Subcutaneous abdominal adipose tissue (tissue), 5 donors: ENCODE measurements around the gene GPR68.
"Not testable (repeated sequence)": the region's sequence is repeated elsewhere in the genome, so short reads cannot be mapped to it uniquely, and the experiment has no call there.

Experiments
- H3K27ac ChIP-seq: one replicate; pipeline ENCODE4 v1.7.0; 2013; ENCODE audit warnings: low read depth, mild to moderate bottlenecking, inconsistent platforms, low read length, moderate library complexity
- H3K27me3 ChIP-seq, 5 donors: one replicate each; pipeline ENCODE4 v1.7.0; 2013; ENCODE audit warnings: low read length in 5 of 5, inconsistent platforms in 1 of 5; ENCODE audit not compliant: control insufficient read depth in 5 of 5, insufficient read depth in 4 of 5
- H3K36me3 ChIP-seq, 5 donors: one replicate each; pipeline ENCODE4 v1.7.0; 2013; ENCODE audit warnings: low read length in 5 of 5; ENCODE audit not compliant: control insufficient read depth in 5 of 5, insufficient read depth in 5 of 5
- H3K4me1 ChIP-seq, 5 donors: one replicate each; pipeline ENCODE4 v1.7.0; 2013; ENCODE audit warnings: low read length in 5 of 5, mild to moderate bottlenecking in 3 of 5, moderate library complexity in 1 of 5; ENCODE audit not compliant: control insufficient read depth in 5 of 5, insufficient read depth in 5 of 5
- H3K4me3 ChIP-seq, 5 donors: one replicate each; pipeline ENCODE4 v1.7.0; 2013; ENCODE audit warnings: low read length in 5 of 5, low read depth in 1 of 5
- H3K9ac ChIP-seq, 5 donors: one replicate each; pipeline ENCODE4 v1.7.0; 2013; ENCODE audit warnings: low read length in 5 of 5, mild to moderate bottlenecking in 4 of 5, moderate library complexity in 3 of 5
- H3K9me3 ChIP-seq, 5 donors: one replicate each; pipeline ENCODE4 v1.7.0; 2013; ENCODE audit warnings: low read length in 5 of 5; ENCODE audit not compliant: control insufficient read depth in 5 of 5
- donor health status: healthy.
- donor health status: healthy.
- donor health status: healthy.
- donor health status: healthy.
- donor health status: healthy.

GPR68 gene

DNA sequence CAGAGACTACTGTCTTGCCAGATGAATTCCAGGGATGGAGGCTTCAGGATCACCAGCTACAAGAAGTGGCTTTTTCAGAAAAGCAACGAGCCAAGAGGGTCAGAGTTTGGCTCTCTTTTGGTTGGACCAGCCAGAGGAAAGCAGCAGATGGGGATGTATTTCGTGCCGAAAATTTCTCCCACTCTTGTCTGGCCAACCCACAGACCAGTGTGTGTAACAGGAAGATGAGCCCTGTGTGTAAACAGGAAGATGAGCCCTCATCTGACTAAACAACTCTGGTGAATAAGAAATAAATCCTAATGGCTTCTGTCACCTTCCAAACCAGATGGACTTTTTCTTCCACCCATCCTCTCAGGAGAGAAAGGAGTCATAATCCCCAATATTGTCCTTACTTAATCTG is 13.1 kb downstream of the GPR68 start:
- Histone ChIP-seq H3K4me1 (peaks cover 0 to 19% (median 0%) of the 10 kb centered on the region in 5 donors), H3K9me3 (peaks cover 0 to 11% (median 7%) of the 10 kb centered on the region in 5 donors), H3K4me3 (no peak overlapping the region), H3K9ac (no peak overlapping the region), H3K27me3 (no peaks in the 10 kb centered on the region), H3K36me3 (peaks cover 0 to 16% (median 8%) of the 10 kb centered on the region in 5 donors), H3K27ac (no peak overlapping the region)

DNA sequence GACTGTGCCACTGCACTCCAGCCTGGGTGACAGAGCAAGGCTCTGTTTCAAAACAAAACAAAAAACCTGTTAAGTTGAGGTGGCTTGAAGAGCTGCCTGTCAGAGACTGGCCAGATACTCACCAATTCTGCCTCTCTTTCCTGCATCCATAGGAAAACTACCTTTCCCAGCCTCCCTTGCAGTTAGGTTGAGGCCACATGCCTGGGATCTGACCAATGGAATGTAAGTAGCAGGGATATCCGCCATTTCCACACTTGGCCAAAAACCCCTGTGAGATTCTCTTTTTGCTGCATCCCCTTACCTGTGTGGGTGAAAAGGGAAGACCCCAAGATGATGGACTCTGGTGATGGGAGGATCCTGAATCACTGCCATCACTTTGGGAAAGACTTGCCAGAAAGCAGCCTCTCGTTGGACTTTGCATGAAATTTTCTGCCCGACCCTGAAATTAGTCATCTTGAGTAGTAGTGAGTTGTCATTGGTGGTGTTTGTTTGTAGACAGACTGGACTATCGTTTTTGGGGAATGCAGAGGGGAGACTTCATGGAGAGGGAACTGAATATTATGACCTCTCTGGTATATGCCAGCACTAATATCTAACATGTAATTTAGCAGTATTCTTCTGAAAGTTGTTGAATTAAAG is 14.0 kb downstream of the GPR68 start:
- H3K27me3 ChIP-seq = no peaks in the 10 kb centered on the region
- H3K4me1 ChIP-seq = peaks cover 0 to 19% (median 0%) of the 10 kb centered on the region in 5 donors
- H3K36me3 ChIP-seq = peaks cover 0 to 16% (median 8%) of the 10 kb centered on the region in 5 donors
- no peak overlapping the region for H3K9ac ChIP-seq
- no peak overlapping the region for H3K27ac ChIP-seq
- H3K4me3 ChIP-seq = no peak overlapping the region
- peaks cover 0 to 11% (median 7%) of the 10 kb centered on the region in 5 donors for H3K9me3 ChIP-seq

DNA sequence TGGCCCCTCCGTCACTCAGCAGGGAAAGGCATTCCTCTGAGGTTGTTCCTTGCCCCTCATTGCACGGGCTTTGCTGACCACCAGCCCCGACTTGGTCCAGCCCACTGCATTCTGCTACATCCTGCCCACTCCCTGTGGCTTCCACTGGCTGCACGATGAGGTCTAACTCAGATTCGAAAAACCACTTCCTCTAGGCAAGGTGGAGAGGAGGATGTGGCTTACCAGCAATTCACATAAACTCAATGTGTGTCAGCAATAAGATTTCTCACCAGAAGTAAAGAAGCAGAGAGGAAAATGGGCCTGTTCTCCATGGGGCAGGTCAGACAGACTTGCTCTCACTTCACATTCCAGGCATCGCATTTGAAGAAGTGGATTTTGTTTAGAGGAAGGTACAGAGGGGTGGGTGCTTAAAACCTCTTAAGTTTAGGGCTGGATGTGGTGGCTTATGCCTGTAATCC is 14.7 kb downstream of the GPR68 start:
- Histone ChIP-seq H3K36me3 (peaks cover 5 to 22% (median 13%) of the 10 kb centered on the region in 5 donors), H3K4me3 (no peak overlapping the region), H3K27me3 (no peaks in the 10 kb centered on the region), H3K9ac (no peak overlapping the region), H3K27ac (no peak overlapping the region), H3K9me3 (peaks cover 0 to 11% (median 7%) of the 10 kb centered on the region in 5 donors), H3K4me1 (peaks cover 0 to 19% (median 0%) of the 10 kb centered on the region in 5 donors)

DNA sequence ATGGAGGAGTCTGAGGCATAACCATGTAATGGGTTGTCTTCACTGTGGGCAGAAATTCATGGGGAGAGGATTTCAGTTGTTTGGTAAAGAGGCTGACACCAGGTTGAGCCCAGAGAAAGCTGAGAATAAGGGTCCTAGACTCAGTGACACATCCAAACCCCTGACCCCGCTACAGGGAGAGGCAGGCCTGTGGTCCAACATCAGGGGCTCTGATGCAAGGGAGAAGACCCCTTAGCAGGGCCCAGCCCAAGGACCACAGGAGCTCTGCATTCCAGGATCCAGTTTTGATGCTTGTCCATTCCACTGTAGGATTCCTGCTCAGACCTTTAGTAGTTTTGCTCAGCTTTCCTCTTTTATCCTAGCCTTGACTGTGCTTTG is 15.5 kb downstream of the GPR68 start:
- H3K36me3 ChIP-seq = peaks cover 5 to 26% (median 17%) of the 10 kb centered on the region in 5 donors
- H3K4me1 ChIP-seq = peaks cover 0 to 15% (median 1%) of the 10 kb centered on the region in 5 donors
- H3K27ac ChIP-seq = no peak overlapping the region
- no peak overlapping the region for H3K9ac ChIP-seq
- H3K9me3 ChIP-seq = peaks cover 0 to 8% (median 2%) of the 10 kb centered on the region in 5 donors
- no peaks in the 10 kb centered on the region for H3K27me3 ChIP-seq
- no peak overlapping the region for H3K4me3 ChIP-seq

DNA sequence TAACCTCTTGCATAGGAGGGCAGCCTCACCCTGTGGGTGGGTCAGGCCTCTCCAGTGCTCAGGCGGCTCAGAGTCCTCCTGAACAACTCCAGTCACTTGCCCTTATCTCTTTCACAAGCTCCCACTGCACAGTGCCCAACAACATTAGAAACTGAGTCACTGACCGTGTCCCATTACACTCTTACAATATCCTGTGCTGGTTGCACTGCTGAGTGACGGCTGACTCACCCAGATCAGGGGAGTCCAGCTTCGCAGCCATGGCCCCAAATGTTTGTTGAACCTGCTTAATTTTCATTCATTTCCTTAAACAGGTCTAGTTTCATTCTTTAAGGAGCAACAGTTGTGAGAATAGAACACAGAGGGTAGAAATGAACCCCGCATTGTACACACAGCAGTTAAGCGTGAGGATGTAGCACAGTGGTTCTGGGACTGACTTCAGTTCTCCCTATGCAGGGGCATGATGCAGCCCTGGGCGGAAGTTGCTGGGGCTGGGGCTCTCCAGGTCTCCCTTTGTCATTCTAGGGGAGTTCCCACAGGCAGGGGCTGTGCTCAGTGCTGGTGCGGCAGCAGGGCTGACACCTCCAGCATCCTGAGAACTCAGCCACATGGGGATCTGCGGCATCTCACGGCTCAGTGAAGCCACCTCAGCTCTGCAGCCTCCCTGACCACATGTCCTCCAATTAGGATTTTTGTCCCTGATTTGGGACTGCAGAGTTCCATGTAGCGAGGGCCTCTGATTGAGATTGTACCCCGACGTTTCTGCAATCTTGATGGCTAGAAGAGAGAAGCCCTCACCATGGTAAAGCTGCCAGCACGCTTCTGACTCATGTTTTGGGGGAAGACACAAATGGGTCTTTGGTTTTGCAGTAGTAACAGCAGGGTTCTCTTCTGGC is 16.1 kb downstream of the GPR68 start:
- Histone ChIP-seq H3K27me3 (no peaks in the 10 kb centered on the region), H3K36me3 (peaks cover 5 to 26% (median 18%) of the 10 kb centered on the region in 5 donors), H3K4me1 (peaks cover 0 to 20% (median 8%) of the 10 kb centered on the region in 5 donors), H3K9me3 (peaks cover 0 to 8% (median 0%) of the 10 kb centered on the region in 5 donors), H3K4me3 (no peak overlapping the region), H3K27ac (no peak overlapping the region), H3K9ac (no peak overlapping the region)

DNA sequence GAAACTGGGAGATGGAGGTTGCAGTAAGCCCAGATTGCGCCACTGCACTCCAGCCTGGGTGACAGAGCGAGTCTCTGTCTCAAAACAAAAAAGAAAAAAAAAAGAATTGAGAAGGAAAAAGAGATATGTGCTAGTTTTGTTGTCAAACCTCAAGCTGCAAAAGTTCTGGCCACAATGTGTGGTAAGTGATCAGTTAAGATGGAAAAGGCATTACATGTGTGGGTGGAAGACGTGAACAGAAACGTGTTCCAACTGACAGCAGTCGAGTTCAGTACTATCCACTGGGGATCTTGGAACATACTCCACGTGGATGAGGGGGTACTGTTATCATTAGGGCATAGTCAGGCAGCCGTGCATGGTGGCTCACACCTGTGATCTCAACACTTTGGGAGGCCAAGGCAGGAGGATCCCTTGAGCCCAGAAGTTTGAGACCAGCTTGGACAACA is 17.3 kb downstream of the GPR68 start:
- peaks cover 0 to 24% (median 18%) of the 10 kb centered on the region in 5 donors for H3K4me1 ChIP-seq
- H3K9me3 ChIP-seq = peaks cover 0 to 8% (median 0%) of the 10 kb centered on the region in 5 donors
- no peak overlapping the region for H3K9ac ChIP-seq
- H3K4me3 ChIP-seq = no peak overlapping the region
- peaks cover 5 to 28% (median 18%) of the 10 kb centered on the region in 5 donors for H3K36me3 ChIP-seq
- no peaks in the 10 kb centered on the region for H3K27me3 ChIP-seq
- no peak overlapping the region for H3K27ac ChIP-seq

DNA sequence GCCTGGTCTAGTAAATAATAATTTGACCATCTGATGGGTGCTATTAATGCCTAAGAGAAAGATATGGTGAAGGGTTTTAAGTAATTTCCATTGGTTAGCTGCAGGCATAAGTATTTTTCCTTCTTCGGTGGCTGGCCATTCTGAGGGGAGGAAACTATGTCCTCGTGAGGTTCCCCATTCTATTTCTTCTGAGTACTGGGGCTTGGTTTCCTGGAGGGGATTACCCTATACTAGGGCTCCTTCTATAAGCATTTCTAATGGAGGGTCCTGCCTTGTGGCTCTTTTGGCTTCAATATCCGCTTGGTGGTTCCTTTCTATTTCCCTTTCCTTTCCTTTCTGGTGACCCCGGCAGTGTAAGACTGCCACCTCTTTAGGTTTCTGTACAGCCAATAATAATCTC is 18.1 kb downstream of the GPR68 start:
- peaks cover 5 to 31% (median 18%) of the 10 kb centered on the region in 5 donors for H3K36me3 ChIP-seq
- H3K9ac ChIP-seq, H3K27me3 ChIP-seq, H3K9me3 ChIP-seq, H3K27ac ChIP-seq, H3K4me3 ChIP-seq: not testable (repeated sequence)
- peaks cover 0 to 31% (median 18%) of the 10 kb centered on the region in 5 donors for H3K4me1 ChIP-seq

DNA sequence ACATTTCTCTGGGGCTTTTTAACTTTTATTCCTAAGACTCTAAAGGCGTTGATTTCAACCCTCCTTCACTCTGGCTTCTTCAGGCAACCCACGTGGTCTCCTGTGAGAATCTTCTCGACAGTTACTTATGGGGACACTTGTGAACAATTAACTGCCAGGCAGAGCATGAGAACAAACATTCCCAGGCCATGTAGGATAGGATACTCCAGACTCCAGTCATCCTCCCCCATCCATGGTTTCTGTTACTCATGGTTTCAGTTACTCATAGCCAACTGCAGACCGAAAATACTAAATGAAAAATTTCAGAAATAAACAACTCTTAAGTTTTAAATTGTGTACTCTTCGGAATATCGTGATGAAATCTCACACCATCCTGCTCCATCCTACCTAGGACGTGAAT is 19.5 kb downstream of the GPR68 start:
- peaks cover 2 to 44% (median 28%) of the 10 kb centered on the region in 5 donors for H3K36me3 ChIP-seq
- H3K4me3 ChIP-seq = no peak overlapping the region
- peaks cover 2 to 39% (median 18%) of the 10 kb centered on the region in 5 donors for H3K4me1 ChIP-seq
- H3K9me3 ChIP-seq = no peaks in the 10 kb centered on the region
- no peak overlapping the region for H3K9ac ChIP-seq
- no peak overlapping the region for H3K27ac ChIP-seq
- H3K27me3 ChIP-seq = no peaks in the 10 kb centered on the region

DNA sequence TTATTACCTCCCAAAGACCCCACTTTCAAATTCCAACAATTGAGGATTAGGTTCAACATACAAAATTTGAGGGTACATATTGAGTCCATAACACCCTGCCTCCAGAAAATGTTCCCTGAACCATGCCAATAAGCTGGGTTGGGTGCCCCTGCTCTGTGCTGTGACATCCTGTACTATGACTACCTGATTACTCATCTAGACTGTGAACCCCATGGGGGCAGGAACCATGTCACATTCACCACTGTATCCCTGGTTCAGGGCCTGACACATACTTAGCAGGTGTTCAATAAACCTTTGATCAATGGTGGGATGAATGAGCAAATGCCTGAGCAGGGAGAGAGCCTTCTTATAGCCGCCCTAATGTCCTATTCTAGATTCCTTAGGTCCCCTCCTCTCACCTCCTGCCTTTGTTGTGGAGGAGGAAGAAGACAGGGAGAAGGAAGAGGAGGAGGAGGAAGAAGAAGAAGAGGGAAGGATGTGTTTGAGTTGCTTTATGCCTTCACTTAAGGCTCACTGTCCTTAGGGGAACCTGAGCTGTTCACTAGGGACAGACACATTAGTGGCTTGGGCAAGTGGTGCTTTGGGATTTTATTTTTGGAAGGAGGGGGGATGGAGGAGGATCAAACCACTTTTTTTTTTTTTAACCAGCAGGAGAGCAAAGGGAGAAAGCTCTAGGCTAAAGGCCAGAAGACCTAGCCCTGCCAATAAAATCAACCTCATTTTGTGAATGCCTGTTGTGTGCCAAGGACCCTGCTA is 21.3 kb downstream of the GPR68 start:
- Histone ChIP-seq H3K4me3 (no peak overlapping the region), H3K9me3 (no peaks in the 10 kb centered on the region), H3K4me1 (peaks cover 2 to 42% (median 18%) of the 10 kb centered on the region in 5 donors), H3K27me3 (no peaks in the 10 kb centered on the region), H3K36me3 (peaks cover 2 to 46% (median 26%) of the 10 kb centered on the region in 5 donors), H3K27ac (no peak overlapping the region), H3K9ac (no peak overlapping the region)
